Measurements from ENCODE around the gene GMPPB.
"Not testable (repeated sequence)": the region's sequence is repeated elsewhere in the genome, so short reads cannot be mapped to it uniquely, and the experiment has no call there.

The GMPPB gene

DNA sequence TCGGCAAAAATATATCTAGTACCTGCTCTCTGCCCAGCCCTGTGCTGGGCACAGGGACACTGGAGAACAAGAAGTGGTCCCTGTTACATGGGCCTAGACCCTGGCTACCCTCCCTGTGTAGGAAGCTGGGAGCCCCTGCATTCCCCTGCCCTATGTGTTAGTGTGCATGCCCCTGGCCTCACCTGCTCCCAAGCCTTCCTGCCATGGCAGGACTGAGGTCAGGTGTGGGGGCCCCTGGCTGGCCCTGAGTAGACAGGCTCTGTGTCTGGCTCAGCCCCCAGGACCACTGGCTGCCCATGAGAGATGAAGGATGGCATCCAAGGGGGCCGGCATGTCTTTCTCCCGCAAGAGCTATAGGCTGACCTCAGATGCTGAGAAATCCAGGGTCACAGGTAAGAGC, 32.9 kb downstream of the GMPPB start:
- DNase-seq (ENCODE audit: low read depth in 2 of 2): not testable (repeated sequence)

DNA sequence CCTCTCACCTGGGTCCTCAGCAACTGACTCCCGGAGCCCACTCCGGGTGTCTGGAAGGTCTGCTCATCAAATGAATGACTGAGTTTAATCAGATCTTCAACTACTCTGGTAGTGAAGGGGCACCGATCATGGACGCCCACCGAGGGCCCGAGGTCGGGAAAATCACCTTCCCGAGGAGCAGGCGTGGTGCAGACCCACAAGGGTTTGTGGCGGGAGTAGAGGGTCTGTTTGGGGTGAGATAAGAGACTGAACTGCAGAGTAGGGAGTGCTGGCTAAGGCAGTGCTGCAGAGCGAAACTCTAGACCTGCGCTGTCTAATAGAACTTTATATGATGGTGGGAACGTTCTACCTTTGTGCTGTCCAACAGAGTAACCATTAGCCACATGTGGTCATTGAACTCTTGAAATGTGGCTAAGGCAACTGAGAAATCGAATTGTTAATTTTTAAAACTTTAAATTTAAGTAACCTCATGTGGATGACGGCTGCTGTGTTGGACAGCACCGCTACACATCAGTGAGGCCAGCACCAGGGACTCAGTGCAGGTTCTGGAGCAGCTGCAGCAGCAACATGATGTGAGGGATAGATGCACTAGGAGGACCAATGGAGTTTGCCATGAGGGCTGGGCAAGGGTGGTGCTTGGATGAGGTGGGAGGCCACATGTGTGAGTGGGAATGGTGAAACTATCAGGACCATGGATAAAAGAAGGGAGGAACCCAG, 33.7 kb downstream of the GMPPB start:
- DNase-seq (ENCODE audit: low read depth in 2 of 2): not testable (repeated sequence)

GRCh38 chr3:49689046-49689907, 34.5 kb downstream of the GMPPB start, which contains the start of the genes MST1 and RNF123:
Gene MST1, minus strand, starts transcription at chr3:49689474. Its CDS starts 783 bp downstream, at chr3:49688691.
Gene RNF123, plus strand, starts transcription at chr3:49689557. Its CDS starts 1,609 bp downstream, at chr3:49691166.
- peak; percentile 79 to 83 for DNase-seq (ENCODE audit: low read depth in 2 of 2)

DNA sequence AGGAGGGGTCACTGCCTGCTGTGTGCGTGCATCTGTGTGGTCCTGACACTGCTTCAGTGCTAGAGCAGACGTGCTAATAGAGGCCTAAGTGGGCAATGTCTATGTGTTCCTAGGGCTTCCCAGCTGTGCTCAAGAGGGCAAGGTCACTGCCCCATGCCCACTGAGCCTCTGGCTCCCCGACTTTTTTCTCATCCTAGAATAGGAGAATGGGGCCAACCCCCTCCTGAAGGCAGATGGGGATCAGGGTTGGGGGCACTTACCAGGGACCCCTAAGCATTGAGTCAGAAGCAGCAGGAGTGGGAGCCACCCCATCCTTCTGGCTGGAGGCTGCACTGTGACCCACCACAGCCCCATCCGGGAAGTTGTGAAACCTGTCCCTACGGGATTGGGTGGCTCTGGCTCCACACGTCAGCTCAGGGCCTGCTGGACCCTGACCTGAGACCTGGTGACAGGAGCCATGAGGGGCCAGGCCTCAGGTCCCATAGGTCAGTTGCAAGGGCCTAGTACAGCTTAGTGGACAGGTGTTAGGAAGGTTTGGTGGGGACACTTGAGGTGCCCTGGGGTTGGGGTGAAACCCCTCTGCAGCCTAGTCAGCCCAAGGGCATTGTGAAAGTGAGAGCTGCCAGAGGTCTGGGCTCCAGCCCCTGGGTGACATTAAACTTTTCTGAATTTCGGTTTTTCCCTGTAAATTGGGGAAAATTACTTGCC, 35.3 kb downstream of the GMPPB start:
- not testable (repeated sequence) for DNase-seq (ENCODE audit: low read depth in 2 of 2)

- not testable (repeated sequence) for DNase-seq (ENCODE audit: low read depth in 2 of 2)
Measured at GRCh38 chr3:49687424-49687795, 36.3 kb downstream of the GMPPB start.

- not testable (repeated sequence) for DNase-seq (ENCODE audit: low read depth in 2 of 2)
Measured at GRCh38 chr3:49686769-49687423, 36.9 kb downstream of the GMPPB start.

DNA sequence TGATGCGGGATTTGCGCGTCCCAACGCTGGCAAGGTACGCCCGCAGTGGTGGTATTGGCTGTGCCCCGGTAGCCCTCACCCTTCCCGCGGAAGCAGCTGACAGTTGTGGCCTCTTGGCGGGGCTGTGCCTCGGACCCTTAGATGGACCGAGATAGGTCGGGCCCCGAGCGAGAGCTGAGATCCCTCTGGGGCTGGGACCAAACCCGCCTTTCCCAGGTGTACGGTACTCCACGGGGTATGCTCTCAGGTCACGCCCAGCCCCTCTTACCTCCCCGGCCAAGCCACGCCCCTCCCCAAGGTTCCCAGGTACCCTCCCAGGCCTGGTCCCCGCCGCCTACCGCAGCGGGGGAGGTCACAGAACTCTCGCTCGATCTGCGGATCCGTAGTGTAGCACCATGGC, 37.4 kb downstream of the GMPPB start:
- DNase-seq (ENCODE audit: low read depth in 2 of 2): peak in 1 of 2 donors; percentile 28

DNA sequence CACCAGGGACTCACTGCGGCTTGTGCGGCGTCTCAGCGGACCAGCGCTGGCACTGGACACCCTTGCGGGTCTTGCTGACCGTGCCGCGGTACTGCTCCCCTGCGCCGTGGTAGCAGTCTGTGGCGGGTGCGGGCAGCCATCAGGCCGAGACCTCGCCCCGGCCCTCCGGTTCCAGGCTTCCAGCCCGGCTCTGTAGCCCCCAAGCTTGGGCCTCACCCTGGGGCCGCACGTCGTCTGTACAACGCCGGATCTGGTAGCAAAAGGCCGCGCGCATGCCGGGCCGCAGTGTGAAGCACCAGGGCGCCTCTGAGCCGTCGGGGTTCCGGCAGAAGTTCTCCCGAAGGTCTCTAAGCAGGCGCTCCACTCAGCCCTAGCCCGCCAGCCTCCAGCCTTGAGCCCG, 37.9 kb downstream of the GMPPB start:
- DNase-seq (ENCODE audit: low read depth in 2 of 2): not testable (repeated sequence)

DNA sequence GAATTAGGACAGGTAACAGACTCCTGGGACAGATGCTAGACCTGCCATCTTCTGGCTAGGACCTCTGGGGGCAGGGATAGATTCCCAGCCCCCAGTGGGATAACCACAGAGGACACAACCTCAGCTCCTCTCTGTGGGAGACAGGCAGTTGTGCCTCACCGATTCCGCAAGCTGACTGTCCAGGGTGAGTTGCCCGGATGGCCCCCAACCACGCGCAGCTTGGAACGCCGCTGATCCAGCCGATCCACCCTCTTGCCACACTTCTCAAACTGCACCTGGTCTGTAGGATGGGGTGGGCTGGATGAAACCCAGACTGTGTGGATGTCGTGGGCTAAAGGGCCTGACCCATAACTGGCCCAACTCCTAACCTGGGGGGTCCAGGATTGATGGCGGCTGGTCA, 38.6 kb downstream of the GMPPB start:
- not testable (repeated sequence) for DNase-seq (ENCODE audit: low read depth in 2 of 2)

GRCh38 chr3:49684453-49684852, 39.3 kb downstream of the GMPPB start:
- not testable (repeated sequence) for DNase-seq (ENCODE audit: low read depth in 2 of 2)

DNA sequence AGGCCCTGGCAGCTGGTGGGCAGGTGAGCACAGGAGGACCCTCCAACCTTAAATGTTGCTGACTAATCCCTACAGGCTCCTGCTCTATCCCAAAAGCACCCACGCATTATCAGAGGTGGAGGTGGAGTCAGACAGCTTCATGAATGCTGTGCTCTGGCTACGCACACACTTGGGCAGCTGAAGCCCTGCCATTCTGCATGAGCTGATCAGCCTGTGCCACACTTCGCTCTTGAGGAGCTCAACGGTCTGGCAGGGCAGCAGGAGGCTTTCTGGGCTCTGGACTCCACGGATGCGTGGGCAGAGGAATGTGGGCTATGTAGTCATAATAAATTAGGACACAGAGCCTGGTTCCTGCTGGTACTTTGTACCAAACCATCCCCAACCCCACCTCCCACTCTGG, 40.6 kb downstream of the GMPPB start:
- no peak for DNase-seq (ENCODE audit: low read depth in 2 of 2)

DNA sequence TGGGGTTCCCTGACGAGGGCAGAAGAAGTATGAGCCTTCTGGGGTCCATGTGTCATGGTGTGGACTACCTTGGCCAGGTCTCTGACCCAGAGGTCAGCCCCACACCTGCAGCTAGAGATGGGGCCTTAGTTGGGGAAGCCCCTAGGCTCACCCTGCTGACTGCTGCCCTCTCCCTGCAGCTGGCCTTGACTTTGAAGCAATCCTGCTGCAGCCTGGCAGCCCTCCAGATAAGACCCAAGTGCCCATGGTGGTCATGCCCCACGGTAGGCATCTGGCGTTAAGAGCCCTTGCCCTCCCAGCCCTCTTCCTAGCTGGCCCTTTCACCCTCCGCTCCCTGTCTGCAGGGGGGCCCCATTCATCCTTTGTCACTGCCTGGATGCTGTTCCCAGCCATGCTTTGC, 42.2 kb downstream of the GMPPB start:
- no peak for DNase-seq (ENCODE audit: low read depth in 2 of 2)

GRCh38 chr3:49681232-49681522, 42.6 kb downstream of the GMPPB start:
- no peak for DNase-seq (ENCODE audit: low read depth in 2 of 2)

GRCh38 chr3:49680493-49681231, 43.1 kb downstream of the GMPPB start:
- DNase-seq (ENCODE audit: low read depth in 2 of 2): no peak

DNA sequence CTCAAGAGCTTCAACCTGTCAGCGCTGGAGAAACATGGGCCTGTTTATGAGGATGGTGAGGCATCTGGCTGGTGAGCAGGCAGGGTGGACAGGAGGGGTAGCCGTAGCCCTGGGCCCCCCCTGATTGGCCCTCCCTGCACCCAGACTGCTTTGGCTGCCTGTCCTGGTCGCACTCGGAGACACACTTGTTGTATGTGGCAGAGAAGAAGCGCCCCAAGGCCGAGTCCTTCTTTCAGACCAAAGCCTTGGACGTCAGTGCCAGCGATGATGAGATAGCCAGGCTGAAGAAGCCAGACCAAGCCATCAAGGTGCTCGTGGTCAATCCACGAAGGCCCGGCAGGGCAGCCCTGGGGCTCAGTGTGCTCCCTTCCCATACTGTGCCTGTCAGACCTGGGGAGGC, 47.8 kb downstream of the GMPPB start:
- no peak for DNase-seq (ENCODE audit: low read depth in 2 of 2)

DNA sequence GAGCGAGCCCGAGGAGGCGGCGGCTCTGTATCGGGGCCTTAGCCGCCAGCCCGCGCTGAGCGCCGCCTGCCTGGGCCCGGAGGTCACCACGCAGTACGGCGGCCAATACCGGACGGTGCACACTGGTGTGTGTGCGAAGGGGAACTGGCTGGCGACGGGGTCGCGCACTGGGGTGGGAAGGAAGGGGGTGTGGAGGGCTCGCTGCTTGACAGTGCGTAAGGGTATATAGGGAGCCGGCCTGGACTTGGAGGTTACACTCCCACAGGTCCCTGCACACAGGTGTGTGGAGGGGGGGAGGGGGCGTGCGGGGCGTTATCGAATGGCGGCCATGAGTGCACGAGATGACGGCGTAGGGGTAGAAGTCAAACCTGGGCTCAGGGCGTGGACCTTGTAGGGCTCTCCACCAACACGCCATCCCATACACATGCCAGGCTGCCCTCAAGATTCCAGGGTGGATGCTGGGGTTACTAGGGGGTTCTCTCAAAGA, 49.2 kb downstream of the GMPPB start:
- peak in 1 of 2 donors; percentile 14 for DNase-seq (ENCODE audit: low read depth in 2 of 2)

DNA sequence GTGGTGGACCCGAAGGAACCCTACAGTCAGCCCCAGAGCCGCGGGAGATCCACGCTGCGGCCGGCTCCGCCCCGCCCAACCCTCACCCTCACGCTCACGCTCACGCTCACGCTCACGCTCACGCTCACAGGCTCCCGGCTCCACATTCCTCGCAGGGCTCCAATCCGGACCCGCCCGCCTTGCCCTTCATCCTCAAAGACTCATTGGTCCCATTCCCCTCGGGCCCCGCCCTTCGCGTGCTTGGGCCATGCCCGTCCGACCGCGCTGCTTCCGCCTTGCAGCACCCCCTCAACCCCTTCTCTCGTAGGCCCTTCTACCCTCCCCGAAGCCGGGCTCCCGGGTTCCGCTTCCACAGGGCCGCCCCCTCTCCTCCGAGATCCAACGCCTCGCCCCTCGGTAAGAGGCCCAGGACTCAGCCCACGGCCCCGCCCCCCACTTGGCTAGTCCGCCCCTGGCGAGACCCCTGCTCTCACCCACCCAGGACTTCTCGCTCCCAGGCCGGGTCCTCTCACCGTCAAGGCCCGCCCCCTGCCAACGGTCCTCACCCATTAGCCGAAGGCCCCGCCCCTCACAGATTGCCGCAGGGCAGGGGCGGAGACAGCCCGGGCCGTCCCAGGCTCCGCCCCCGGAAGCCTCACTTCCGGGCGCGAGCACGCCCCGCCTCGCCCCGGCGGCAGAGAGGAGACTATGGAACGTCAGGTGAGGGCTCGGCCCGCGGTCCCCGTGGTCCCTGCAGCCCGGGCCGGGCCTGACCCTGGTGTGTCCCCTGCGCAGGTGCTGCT, 49.8 kb downstream of the GMPPB start, which contains the start of gene APEH:
TSS of gene APEH (plus strand) at position 637 of the 782 bp plus-strand sequence. CDS start at position 688, 51 bp downstream.
- DNase-seq (ENCODE audit: low read depth in 2 of 2): peak; percentile 93 to 95

- DNase-seq (ENCODE audit: low read depth in 2 of 2): peak in 1 of 2 donors; percentile 9
Measured at GRCh38 chr3:49673121-49673714, 50.5 kb downstream of the GMPPB start.

All from stimulated activated CD4-positive, alpha-beta T cell treated with anti-CD3 and anti-CD28 coated beads, Interleukin-1b, Interleukin-23, amount 100 ng/mL, for 1 hour (primary cell).